Stomach (tissue), 4 donors: ENCODE measurements around the gene POP5.
"Not testable (repeated sequence)": the region's sequence is repeated elsewhere in the genome, so short reads cannot be mapped to it uniquely, and the experiment has no call there.

Experiments
- POLR2AphosphoS5 ChIP-seq, 3 donors: sonication (generic); formaldehyde crosslinking; IDR thresholded peaks; one replicate each; pipeline ENCODE4 v1.6.1; 2016; ENCODE audit warnings: antibody characterized with exemption in 3 of 3
- TF ChIP-seq, protein P1 (sequence below), 7 experiments: fragments of 450-650 bp in 4 of 7; fragments of 200-600 bp in 3 of 7; sonication (generic) in 3 of 7; IDR thresholded peaks; one replicate each; pipeline ENCODE4 v1.5.1; 2016 to 2019; ENCODE audit warnings: antibody characterized with exemption in 7 of 7, control low read depth in 2 of 7, mild to moderate bottlenecking in 1 of 7

DNA sequence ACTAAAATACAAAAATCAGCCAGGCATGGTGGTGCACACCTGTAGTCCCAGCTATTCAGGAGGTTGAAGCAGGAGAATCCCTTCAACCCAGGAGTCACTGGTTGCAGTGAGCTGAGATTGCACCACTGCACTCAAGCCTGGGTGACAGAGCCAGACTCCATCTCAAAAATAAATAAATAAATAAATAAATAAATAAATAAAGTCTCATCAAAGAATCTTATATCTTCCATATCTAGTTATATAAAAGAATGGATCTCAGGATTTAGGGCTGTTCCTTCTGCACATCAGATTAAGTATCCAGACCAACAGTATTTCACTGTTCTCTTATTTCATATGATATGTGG lies 50.8 kb downstream of the POP5 start:
- TF ChIP-seq, protein P1, sequence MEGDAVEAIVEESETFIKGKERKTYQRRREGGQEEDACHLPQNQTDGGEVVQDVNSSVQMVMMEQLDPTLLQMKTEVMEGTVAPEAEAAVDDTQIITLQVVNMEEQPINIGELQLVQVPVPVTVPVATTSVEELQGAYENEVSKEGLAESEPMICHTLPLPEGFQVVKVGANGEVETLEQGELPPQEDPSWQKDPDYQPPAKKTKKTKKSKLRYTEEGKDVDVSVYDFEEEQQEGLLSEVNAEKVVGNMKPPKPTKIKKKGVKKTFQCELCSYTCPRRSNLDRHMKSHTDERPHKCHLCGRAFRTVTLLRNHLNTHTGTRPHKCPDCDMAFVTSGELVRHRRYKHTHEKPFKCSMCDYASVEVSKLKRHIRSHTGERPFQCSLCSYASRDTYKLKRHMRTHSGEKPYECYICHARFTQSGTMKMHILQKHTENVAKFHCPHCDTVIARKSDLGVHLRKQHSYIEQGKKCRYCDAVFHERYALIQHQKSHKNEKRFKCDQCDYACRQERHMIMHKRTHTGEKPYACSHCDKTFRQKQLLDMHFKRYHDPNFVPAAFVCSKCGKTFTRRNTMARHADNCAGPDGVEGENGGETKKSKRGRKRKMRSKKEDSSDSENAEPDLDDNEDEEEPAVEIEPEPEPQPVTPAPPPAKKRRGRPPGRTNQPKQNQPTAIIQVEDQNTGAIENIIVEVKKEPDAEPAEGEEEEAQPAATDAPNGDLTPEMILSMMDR (IDR thresholded peaks at IDR 0.05): not testable (repeated sequence)
- TF ChIP-seq POLR2AphosphoS5 (IDR thresholded peaks at IDR 0.05): not testable (repeated sequence)
